Thyroid gland (tissue), 4 donors: ENCODE measurements around the gene GNAI2.

Experiments used
- POLR2A ChIP-seq, 2 donors: fragments of 450-650 bp; IDR thresholded peaks; one replicate each; pipeline ENCODE4 v1.6.1; 2017; ENCODE audit warnings: antibody characterized with exemption in 2 of 2, mild to moderate bottlenecking in 2 of 2, moderate library complexity in 1 of 2
- TF ChIP-seq, protein P1 (sequence below), 6 experiments: fragments of 200-600 bp in 3 of 6; fragments of 450-650 bp in 3 of 6; sonication (generic) in 3 of 6; IDR thresholded peaks; one replicate each; pipeline ENCODE4 v1.5.1; 2016 to 2019; ENCODE audit warnings: antibody characterized with exemption in 6 of 6, mild to moderate bottlenecking in 2 of 6, inconsistent platforms in 1 of 6, moderate library complexity in 1 of 6

DNA sequence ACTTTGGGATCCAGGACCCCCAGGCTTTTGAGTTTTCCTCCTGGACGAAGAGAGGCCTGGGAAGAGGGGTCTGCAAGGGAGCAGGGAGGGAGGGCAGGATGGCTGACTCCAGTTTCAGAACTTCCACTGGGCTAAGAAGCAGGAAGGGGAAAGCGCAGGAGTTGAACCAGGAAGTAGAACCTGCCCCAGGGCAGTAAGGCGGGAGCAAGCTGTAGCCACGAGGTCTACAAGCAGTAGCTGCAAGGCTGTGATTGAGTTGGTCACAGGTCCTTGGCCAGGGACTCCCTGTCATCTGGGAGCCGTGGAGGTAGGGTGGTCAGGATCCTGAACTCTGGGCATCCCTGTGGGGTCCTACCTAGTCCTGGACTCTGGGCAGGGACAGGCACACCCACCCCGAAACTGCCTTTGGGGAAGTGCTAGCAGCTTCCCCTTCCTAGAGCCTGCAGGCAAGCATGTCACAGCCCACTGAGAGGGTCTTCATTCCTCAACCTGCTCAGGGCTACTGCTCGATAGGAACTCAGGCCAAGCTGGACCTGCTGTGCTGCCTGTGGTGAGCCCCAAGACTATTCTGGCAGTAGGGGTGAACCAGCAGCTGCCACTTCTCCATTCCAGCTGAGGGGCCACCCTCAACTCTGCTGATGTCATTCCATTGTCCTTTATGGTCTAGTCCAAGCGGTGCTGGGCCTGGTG, 5.8 kb upstream of the GNAI2 start:
- TF ChIP-seq, protein P1, sequence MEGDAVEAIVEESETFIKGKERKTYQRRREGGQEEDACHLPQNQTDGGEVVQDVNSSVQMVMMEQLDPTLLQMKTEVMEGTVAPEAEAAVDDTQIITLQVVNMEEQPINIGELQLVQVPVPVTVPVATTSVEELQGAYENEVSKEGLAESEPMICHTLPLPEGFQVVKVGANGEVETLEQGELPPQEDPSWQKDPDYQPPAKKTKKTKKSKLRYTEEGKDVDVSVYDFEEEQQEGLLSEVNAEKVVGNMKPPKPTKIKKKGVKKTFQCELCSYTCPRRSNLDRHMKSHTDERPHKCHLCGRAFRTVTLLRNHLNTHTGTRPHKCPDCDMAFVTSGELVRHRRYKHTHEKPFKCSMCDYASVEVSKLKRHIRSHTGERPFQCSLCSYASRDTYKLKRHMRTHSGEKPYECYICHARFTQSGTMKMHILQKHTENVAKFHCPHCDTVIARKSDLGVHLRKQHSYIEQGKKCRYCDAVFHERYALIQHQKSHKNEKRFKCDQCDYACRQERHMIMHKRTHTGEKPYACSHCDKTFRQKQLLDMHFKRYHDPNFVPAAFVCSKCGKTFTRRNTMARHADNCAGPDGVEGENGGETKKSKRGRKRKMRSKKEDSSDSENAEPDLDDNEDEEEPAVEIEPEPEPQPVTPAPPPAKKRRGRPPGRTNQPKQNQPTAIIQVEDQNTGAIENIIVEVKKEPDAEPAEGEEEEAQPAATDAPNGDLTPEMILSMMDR (IDR thresholded peaks at IDR 0.05) = no peak
- TF ChIP-seq POLR2A (IDR thresholded peaks at IDR 0.05) = no peak
